HG03064 (cell line): Measurements from ENCODE around the gene PTPN5.

Source experiments
- ATAC-seq: cut with Tn5 transposase; IDR thresholded peaks from one replicate; pipeline ENCODE4 v1.9.1; 2021; ENCODE audit warnings: low read depth; ENCODE audit not compliant: unreplicated experiment

PTPN5 gene

GRCh38 chr11:18743900-18744514 is 47.6 kb downstream of the PTPN5 start:
- no peak for ATAC-seq

- ATAC-seq = no peak
Observed at GRCh38 chr11:18743365-18743764, 48.2 kb downstream of the PTPN5 start.

GRCh38 chr11:18741783-18742182 is 49.8 kb downstream of the PTPN5 start:
- no peak for ATAC-seq

- no peak for ATAC-seq
Observed at GRCh38 chr11:18739685-18740084, 51.9 kb downstream of the PTPN5 start.

GRCh38 chr11:18737642-18738041 is 54.0 kb downstream of the PTPN5 start:
- ATAC-seq = no peak

GRCh38 chr11:18736590-18737148 is 54.9 kb downstream of the PTPN5 start:
- ATAC-seq = no peak

- ATAC-seq = no peak
Observed at GRCh38 chr11:18733202-18733601, 58.4 kb downstream of the PTPN5 start.

GRCh38 chr11:18731949-18732821 is 59.4 kb downstream of the PTPN5 start:
- no peak for ATAC-seq

GRCh38 chr11:18731441-18731840 is 60.2 kb downstream of the PTPN5 start:
- no peak for ATAC-seq

GRCh38 chr11:18730020-18730419 is 61.6 kb downstream of the PTPN5 start:
- ATAC-seq = no peak

- no peak for ATAC-seq
Observed at GRCh38 chr11:18729426-18729825, 62.2 kb downstream of the PTPN5 start.

GRCh38 chr11:18728658-18729057 is 62.9 kb downstream of the PTPN5 start:
- no peak for ATAC-seq

- no peak for ATAC-seq
Observed at GRCh38 chr11:18727479-18728236, 63.9 kb downstream of the PTPN5 start.

- no peak for ATAC-seq
Observed at GRCh38 chr11:18726040-18726439, 65.6 kb downstream of the PTPN5 start, which contains the start of gene IGSF22. IGSF22 (minus strand) TSS chr11:18726188; CDS start chr11:18724236, 1,952 bp downstream.

- ATAC-seq = no peak
Observed at GRCh38 chr11:18723991-18724390, 67.6 kb downstream of the PTPN5 start.

- ATAC-seq = no peak
Observed at GRCh38 chr11:18722293-18722637, 69.3 kb downstream of the PTPN5 start.

GRCh38 chr11:18721561-18722292 is 69.9 kb downstream of the PTPN5 start:
- ATAC-seq = no peak

- no peak for ATAC-seq
Observed at GRCh38 chr11:18720808-18721560, 70.6 kb downstream of the PTPN5 start.

- ATAC-seq = no peak
Observed at GRCh38 chr11:18720091-18720807, 71.3 kb downstream of the PTPN5 start.
